Keratinocyte (primary cell): Measurements from ENCODE around the gene AGBL2.

ENCODE experiments used
- EZH2 ChIP-seq: IDR thresholded peaks from one replicate; pipeline ENCODE4 v1.6.1; 2012; ENCODE audit warnings: inconsistent platforms, mild to moderate bottlenecking, low read length, moderate library complexity
- TF ChIP-seq, protein P1 (sequence below), 3 experiments: IDR thresholded peaks in 1 of 3; conservative IDR thresholded peaks in 1 of 3; optimal IDR thresholded peaks in 1 of 3; 2 replicates in 2 of 3; 3 replicates in 1 of 3; pipeline versions ENCODE3 to v1.5.1; 2011; ENCODE audit warnings: low read length in 3 of 3, mild to moderate bottlenecking in 3 of 3, moderate library complexity in 2 of 3, control low read depth in 1 of 3, inconsistent platforms in 1 of 3; ENCODE audit not compliant: insufficient read depth in 2 of 3; ENCODE audit errors: extremely low read depth in 1 of 3

DNA sequence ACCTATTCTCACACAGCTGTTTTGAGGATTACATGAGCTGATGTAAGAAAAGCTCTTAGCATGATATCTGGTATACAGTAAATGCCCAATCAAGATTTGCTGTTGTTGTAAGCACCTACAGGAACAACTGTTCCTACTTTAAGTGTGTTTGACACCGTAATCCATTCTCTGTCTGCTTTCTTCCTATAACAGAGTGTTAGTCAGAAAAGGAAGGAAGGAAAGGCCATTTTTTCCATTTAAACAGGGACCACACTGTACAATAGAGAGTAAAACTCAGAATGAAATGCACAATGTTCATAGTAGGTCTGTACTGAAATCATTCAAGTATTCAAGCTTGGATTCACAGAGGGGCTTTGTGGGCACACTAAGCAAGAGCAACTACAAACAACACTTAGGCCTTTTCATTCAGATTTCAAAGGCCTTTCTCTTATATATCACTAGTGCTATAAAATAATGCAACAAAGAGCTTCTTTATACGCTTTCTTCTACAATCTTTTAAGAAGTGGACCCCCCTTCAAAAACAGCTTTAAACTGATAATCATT lies 94.3 kb downstream of the AGBL2 start:
- TF ChIP-seq, protein P1, sequence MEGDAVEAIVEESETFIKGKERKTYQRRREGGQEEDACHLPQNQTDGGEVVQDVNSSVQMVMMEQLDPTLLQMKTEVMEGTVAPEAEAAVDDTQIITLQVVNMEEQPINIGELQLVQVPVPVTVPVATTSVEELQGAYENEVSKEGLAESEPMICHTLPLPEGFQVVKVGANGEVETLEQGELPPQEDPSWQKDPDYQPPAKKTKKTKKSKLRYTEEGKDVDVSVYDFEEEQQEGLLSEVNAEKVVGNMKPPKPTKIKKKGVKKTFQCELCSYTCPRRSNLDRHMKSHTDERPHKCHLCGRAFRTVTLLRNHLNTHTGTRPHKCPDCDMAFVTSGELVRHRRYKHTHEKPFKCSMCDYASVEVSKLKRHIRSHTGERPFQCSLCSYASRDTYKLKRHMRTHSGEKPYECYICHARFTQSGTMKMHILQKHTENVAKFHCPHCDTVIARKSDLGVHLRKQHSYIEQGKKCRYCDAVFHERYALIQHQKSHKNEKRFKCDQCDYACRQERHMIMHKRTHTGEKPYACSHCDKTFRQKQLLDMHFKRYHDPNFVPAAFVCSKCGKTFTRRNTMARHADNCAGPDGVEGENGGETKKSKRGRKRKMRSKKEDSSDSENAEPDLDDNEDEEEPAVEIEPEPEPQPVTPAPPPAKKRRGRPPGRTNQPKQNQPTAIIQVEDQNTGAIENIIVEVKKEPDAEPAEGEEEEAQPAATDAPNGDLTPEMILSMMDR (optimal IDR thresholded peaks at IDR 0.05 in 1 of 3, IDR thresholded peaks at IDR 0.05 in 1 of 3, conservative IDR thresholded peaks at IDR 0.05 in 1 of 3; ENCODE audit: extremely low read depth in 1 of 3, insufficient read depth in 2 of 3, low read length in 3 of 3), result no peak
- TF ChIP-seq EZH2, result no peak
